HEK293T (cell line): Measurements from ENCODE around the gene PEX10.

Source experiments
- CTCF ChIA-PET: fragments of 350-600 bp; formaldehyde crosslinking; extraction: SDS; loops from one replicate; lab custom pipeline; 2021; ENCODE audit warnings: antibody characterized with exemption, inconsistent platforms; lab: Yijun Ruan, JAX
- POLR2A ChIA-PET: fragments of 350-600 bp; formaldehyde crosslinking; extraction: SDS; loops from one replicate; lab custom pipeline; 2020; ENCODE audit warnings: antibody characterized with exemption, inconsistent platforms; lab: Yijun Ruan, JAX
- DNase-seq: peaks from one replicate; pipeline ENCODE4 v3.0.0; 2012; ENCODE audit warnings: mixed read lengths; ENCODE audit errors: extremely low spot score
- ARNT ChIP-seq: fragments of 450-650 bp; IDR thresholded peaks from 2 replicates; pipeline ENCODE4 v1.6.1; 2017; ENCODE audit warnings: mild to moderate bottlenecking
- BHLHE40 ChIP-seq: fragments of 450-650 bp; IDR thresholded peaks from 2 replicates; pipeline ENCODE4 v1.6.1; 2016; ENCODE audit warnings: mild to moderate bottlenecking, moderate library complexity, borderline replicate concordance
- CTBP1 ChIP-seq: fragments of 450-650 bp; IDR thresholded peaks from 2 replicates; pipeline ENCODE4 v1.6.1; 2016; ENCODE audit warnings: borderline replicate concordance
- ELF4 ChIP-seq: fragments of 450-650 bp; IDR thresholded peaks from 2 replicates; pipeline ENCODE4 v1.6.1; 2017; ENCODE audit warnings: antibody characterized with exemption
- FOXA1 ChIP-seq: fragments of 450-650 bp; IDR thresholded peaks from 2 replicates; pipeline ENCODE4 v1.6.1; 2016; ENCODE audit warnings: mild to moderate bottlenecking
- FOXK2 ChIP-seq: fragments of 450-650 bp; IDR thresholded peaks from 2 replicates; pipeline ENCODE4 v1.6.1; 2016; ENCODE audit warnings: mild to moderate bottlenecking
- FOXM1 ChIP-seq: fragments of 450-650 bp; IDR thresholded peaks from 2 replicates; pipeline ENCODE4 v1.6.1; 2017; ENCODE audit warnings: mild to moderate bottlenecking, borderline replicate concordance
- HDGF ChIP-seq: fragments of 450-650 bp; IDR thresholded peaks from 2 replicates; pipeline ENCODE4 v1.6.1; 2017; ENCODE audit warnings: antibody characterized with exemption, borderline replicate concordance
- L3MBTL2 ChIP-seq: fragments of 450-650 bp; conservative IDR thresholded peaks from 2 replicates; pipeline ENCODE4 v1.6.1; 2016; ENCODE audit warnings: mild to moderate bottlenecking
- LEF1 ChIP-seq: fragments of 450-650 bp; IDR thresholded peaks from 2 replicates; pipeline ENCODE4 v1.6.1; 2017; ENCODE audit warnings: mild to moderate bottlenecking, borderline replicate concordance
- NFRKB ChIP-seq: fragments of 450-650 bp; IDR thresholded peaks from 2 replicates; pipeline ENCODE4 v1.6.1; 2016; ENCODE audit warnings: mild to moderate bottlenecking, moderate library complexity
- PKNOX1 ChIP-seq: fragments of 450-650 bp; IDR thresholded peaks from 2 replicates; pipeline ENCODE4 v1.6.1; 2016
- SP1 ChIP-seq: fragments of 450-650 bp; IDR thresholded peaks from 2 replicates; pipeline ENCODE4 v1.6.1; 2017
- SUZ12 ChIP-seq: fragments of 450-650 bp; IDR thresholded peaks from 2 replicates; pipeline ENCODE4 v1.6.1; 2016; ENCODE audit warnings: mild to moderate bottlenecking
- TARDBP ChIP-seq: fragments of 450-650 bp; IDR thresholded peaks from 2 replicates; pipeline ENCODE4 v1.6.1; 2016
- ZNF384 ChIP-seq: fragments of 450-650 bp; IDR thresholded peaks from 2 replicates; pipeline ENCODE4 v1.6.1; 2016

Gene PEX10

GRCh38 chr1:2378956-2379732 lies 33.2 kb downstream of the PEX10 start:
- no peak for DNase-seq
- TF ChIP-seq FOXK2 (no peak), SP1 (no peak), TARDBP (no peak), FOXM1 (no peak), CTBP1 (no peak), ARNT (no peak), LEF1 (no peak)
- POLR2A ChIA-PET, result interaction anchor here (1.1 kb wide), 1 partner anchor 174 kb away, joined by 3 read pairs; no protein-coding TSS in a partner anchor
- CTCF ChIA-PET, result interaction anchor here (0.6 to 1.6 kb wide), 3 partner anchors 65 to 184 kb away, joined by 3 to 7 read pairs (median 4); partner anchors contain the start of gene FAAP20

DNA sequence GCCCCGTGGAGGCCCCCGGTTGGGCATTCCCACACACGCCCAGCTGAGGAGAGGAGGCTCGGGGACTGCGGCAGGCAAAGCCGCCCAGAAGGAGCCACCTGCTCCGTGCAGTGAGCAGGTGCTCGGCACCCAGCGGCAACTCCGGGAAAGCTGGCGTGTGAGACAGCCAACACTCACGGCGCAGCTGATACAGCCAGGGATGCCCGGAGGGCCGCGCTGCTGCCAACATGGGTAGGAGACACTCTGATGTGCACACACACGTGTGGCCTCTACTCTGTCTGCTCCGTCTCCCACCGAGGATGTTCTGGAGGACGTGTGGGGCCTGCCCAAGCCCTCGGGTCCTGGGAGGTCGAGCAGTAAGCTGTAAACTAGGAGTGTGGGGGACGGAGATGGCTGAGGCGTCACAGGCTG lies 33.9 kb downstream of the PEX10 start:
- TF ChIP-seq HDGF (no peak), FOXK2 (no peak), BHLHE40 (no peak), FOXA1 (no peak), ARNT (no peak), ZNF384 (no peak), LEF1 (no peak)
- DNase-seq, result no peak
- ChIA-PET CTCF (interaction anchor here (0.6 to 0.8 kb wide), 2 partner anchors 64 to 184 kb away, joined by 3 to 4 read pairs; partner anchors contain the start of gene FAAP20), POLR2A (no interaction called here)

- TF ChIP-seq HDGF, result no peak
- no peak for TF ChIP-seq ELF4
- no peak for TF ChIP-seq FOXM1
- no peak for TF ChIP-seq FOXK2
- no peak for TF ChIP-seq ZNF384
- CTCF ChIA-PET, result no interaction called here
- POLR2A ChIA-PET, result no interaction called here
- DNase-seq, result no peak
Measured at GRCh38 chr1:2377751-2378440, 34.5 kb downstream of the PEX10 start.

GRCh38 chr1:2376931-2377672 lies 35.3 kb downstream of the PEX10 start:
- POLR2A ChIA-PET, result no interaction called here
- DNase-seq, result no peak
- no peak for TF ChIP-seq SP1
- CTCF ChIA-PET, result no interaction called here

DNA sequence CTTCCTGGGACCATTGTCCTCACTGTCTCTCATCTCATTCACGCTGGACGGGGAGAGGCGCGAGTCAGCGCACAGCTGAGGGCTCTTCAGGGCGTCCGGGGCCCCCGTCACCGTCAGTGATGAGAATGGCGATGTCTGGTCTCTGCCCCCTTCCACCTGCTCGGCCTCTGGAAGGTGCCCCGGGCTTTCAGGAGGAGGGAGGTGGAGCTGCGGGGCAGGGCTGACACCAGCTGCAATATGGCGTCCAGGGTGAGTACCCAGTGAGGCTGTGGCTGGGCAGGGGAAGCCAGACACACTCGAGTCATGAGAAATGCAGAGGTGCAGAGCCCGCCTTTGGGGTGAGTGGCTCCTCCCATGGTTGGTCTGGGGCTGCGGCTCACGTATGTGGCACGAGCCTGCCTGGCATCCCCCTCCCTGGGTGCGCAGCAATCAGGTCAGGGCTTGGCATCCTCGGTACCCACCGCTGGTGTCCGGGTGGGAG lies 36.1 kb downstream of the PEX10 start:
- ChIA-PET CTCF (no interaction called here), POLR2A (no interaction called here)
- DNase-seq, result no peak
- TF ChIP-seq FOXA1 (no peak), ZNF384 (no peak), LEF1 (no peak), FOXM1 (no peak), PKNOX1 (no peak), SUZ12 (no peak), NFRKB (no peak), ELF4 (no peak), HDGF (no peak), ARNT (no peak), CTBP1 (no peak), TARDBP (no peak), FOXK2 (no peak), BHLHE40 (no peak), SP1 (no peak), L3MBTL2 (no peak)

GRCh38 chr1:2375923-2376260 lies 36.5 kb downstream of the PEX10 start:
- TF ChIP-seq SUZ12, result no peak
- TF ChIP-seq FOXK2, result no peak
- TF ChIP-seq L3MBTL2, result no peak
- no peak for TF ChIP-seq SP1
- TF ChIP-seq NFRKB, result no peak
- no peak for TF ChIP-seq TARDBP
- TF ChIP-seq ARNT, result no peak
- TF ChIP-seq BHLHE40, result no peak
- ChIA-PET CTCF (interaction anchor here (1.0 kb wide), 2 partner anchors 64 to 181 kb away, joined by 3 to 5 read pairs; partner anchors contain the start of gene FAAP20), POLR2A (no interaction called here)
- no peak for DNase-seq

DNA sequence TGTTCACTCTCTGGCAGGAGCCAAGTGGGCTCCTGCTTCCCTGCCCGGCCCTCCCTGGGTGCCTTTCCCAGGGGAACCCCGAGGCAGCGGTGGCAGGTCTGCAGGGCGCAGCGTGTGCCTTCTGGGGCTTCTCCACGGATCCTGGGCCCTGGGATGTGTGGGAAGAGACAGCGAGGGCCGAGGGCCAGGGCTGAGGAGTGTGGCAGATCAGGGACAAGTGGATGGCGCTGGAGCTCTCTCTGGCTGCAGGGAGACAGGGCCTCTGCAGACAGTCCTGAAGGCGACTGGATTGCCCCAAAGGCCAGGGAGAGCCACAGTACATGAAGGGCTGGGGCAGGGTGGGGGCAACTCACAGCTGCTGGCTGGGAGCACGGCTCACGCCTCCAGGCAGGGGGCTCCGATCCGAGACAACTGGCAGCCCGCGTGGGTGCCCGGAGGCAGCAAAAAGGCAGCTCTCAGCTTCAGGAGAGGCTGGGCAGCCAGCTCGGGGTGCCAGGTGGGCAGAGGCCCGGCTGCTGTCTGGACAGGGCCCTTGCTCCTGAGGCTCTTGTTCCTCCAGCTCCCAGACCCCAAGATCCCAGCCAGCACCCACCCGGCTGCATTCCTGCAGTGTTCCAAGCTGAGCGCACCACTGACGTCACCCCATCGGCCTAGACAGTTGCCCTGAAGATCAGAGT lies 37.0 kb downstream of the PEX10 start:
- DNase-seq, result no peak
- ChIA-PET CTCF (interaction anchor here (1.0 kb wide), 2 partner anchors 64 to 180 kb away, joined by 3 to 5 read pairs; partner anchors contain the start of gene FAAP20), POLR2A (no interaction called here)
- TF ChIP-seq L3MBTL2 (no peak), ZNF384 (no peak), ELF4 (no peak), SP1 (no peak), SUZ12 (no peak), NFRKB (no peak), FOXA1 (no peak), CTBP1 (no peak), HDGF (no peak), PKNOX1 (no peak), FOXM1 (no peak), ARNT (no peak)
